ENCODE data around the gene FAM107B.

DNA sequence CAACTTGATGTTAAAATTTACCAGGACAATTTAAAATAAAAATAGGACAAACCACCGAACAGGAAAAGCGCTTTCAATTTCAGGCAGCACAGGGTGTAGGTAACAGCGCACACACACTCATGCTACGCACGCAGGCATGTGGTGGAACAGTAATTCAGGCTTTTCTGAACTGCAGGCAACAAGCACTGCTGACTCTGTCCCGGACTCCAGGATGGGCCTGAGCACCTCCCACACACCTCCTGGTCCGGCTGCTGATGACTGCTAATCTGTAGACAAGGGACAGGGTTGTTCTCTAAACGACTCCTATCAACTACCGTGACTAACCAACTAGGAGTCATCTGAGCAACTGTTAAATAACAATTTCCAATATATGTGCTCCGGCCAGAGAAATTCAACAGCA lies 251.4 kb downstream of the FAM107B start:
- no peak for TF ChIP-seq BCL11A (IDR thresholded peaks at IDR 0.05; ENCODE audit: low read depth in 2 of 2, low read length in 2 of 2)
- TF ChIP-seq, protein P1, sequence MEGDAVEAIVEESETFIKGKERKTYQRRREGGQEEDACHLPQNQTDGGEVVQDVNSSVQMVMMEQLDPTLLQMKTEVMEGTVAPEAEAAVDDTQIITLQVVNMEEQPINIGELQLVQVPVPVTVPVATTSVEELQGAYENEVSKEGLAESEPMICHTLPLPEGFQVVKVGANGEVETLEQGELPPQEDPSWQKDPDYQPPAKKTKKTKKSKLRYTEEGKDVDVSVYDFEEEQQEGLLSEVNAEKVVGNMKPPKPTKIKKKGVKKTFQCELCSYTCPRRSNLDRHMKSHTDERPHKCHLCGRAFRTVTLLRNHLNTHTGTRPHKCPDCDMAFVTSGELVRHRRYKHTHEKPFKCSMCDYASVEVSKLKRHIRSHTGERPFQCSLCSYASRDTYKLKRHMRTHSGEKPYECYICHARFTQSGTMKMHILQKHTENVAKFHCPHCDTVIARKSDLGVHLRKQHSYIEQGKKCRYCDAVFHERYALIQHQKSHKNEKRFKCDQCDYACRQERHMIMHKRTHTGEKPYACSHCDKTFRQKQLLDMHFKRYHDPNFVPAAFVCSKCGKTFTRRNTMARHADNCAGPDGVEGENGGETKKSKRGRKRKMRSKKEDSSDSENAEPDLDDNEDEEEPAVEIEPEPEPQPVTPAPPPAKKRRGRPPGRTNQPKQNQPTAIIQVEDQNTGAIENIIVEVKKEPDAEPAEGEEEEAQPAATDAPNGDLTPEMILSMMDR (IDR thresholded peaks at IDR 0.05; ENCODE audit: control extremely low read depth in 1 of 3, insufficient read depth in 1 of 3, low read depth in 1 of 3, low read length in 3 of 3) = no peak
- TF ChIP-seq NRF1 (IDR thresholded peaks at IDR 0.05; ENCODE audit: low read depth, low read length) = no peak
- TF ChIP-seq POLR2A (IDR thresholded peaks at IDR 0.05; ENCODE audit: control extremely low read depth in 1 of 2, low read depth in 2 of 2, low read length in 2 of 2) = no peak
- TF ChIP-seq JUN (IDR thresholded peaks at IDR 0.05; ENCODE audit: low read depth, low read length) = no peak
- TF ChIP-seq EGR1 (IDR thresholded peaks at IDR 0.05; ENCODE audit: borderline replicate concordance, low read depth, low read length) = no peak
- TF ChIP-seq GABPA (IDR thresholded peaks at IDR 0.05; ENCODE audit: borderline replicate concordance, insufficient read depth, low read length) = no peak

Data from H1 (cell line).